ENCODE data around the gene SKIC8.

Gene SKIC8

GRCh38 chr15:78292219-78292618 lies 7.2 kb downstream of the SKIC8 start:
- DNase-seq (ENCODE audit: low read depth in 3 of 3) = no peak

GRCh38 chr15:78291698-78292097 lies 7.7 kb downstream of the SKIC8 start:
- no peak for DNase-seq (ENCODE audit: low read depth in 3 of 3)

- DNase-seq (ENCODE audit: low read depth in 3 of 3) = no peak
Observed at GRCh38 chr15:78291052-78291451, 8.4 kb downstream of the SKIC8 start.

DNA sequence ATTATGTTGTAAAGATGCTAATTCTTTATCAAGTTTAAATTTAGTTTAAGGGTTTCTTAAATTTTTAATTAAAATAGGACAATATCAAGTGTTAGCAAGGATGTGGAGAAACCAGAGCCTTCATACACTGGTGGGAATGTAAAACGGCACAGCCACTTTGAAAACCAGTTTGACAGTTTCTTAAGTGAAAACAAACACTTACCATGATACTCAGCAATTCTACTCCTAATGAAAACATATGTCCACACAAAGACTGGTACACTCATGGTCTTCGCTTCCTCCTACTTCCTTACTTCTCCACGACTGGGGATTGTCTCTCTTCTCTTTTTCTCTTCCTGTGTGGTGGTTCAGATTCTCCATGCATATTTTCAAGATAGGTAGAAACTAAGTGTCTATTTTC lies 9.2 kb downstream of the SKIC8 start:
- no peak for DNase-seq (ENCODE audit: low read depth in 3 of 3)

DNA sequence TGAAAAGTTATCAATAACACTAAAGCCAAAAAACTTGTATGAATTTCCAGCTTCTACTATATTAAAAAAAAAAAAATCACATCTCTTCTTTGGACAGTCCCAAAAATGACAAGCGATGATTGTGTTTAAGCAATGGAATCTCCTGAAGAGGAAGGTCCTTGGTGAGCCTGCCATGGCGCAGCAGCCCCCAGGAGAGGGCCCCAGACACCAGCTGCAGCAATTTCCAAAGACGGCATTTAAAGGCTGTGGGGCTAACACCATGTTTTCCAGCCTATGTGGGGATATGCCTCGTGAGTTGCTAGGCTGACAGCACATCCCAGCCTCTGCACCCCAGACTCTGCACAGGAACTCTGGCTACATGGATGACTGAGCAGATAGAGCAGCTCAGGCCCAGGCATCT lies 14.7 kb downstream of the SKIC8 start:
- no peak for DNase-seq (ENCODE audit: low read depth in 3 of 3)

DNA sequence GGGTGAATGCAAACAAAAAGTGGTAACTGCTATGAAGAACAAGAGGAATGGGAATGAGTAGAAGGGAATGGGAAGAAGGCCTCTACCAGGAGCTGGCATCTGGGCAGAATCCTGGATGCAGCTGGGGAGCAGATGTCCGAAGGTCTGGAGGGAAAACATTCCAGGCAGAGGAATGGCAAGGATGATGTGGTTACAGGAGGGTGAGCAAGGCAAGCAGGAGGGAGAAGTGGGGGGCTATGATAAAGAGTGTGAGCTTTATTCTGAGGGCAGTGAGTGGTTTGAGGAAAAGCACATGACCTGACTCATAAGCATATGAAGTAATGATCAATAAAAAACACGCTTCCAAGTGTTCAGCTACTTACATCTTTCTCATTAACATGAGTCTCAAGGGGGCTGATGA lies 17.1 kb downstream of the SKIC8 start:
- DNase-seq (ENCODE audit: low read depth in 3 of 3) = no peak

DNA sequence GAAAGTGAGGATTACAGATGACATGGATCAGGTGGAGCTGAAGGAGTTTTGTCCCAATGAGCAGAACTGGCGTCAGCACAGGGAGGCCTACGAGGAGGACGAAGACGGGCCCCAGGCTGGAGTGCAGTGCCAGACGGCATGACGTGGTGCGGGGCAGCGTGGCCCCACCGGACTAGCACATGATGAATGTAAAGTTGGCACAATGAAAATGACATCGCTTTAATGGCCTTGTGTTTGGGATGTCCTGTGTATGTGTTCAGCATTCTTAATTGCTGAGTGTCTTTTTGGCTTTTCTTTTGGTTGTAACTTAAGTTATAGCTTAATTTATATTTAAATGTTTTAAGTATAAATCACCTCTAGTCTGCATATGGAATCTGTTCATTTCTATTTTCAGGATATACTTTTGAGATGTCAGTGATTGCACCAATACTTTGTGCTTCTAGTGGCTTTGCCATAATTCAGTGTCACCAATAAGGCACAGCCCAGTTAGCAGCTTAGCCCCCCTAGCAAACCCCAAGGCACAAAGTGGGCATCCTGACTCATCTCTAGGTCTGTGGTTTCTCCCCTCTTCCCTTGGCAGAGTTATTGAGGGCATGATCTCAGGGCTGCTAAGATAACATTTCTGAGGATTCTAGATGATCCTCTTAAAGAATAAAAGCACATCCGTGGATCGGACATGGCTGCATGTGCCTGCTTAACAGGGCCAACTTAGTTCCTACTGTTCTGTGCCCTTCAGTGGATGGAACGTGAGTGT lies 18.9 kb downstream of the SKIC8 start:
- no peak for DNase-seq (ENCODE audit: low read depth in 3 of 3)

- DNase-seq (ENCODE audit: low read depth in 3 of 3) = no peak
Observed at GRCh38 chr15:78276064-78276943, 23.1 kb downstream of the SKIC8 start.

GRCh38 chr15:78274994-78275393 lies 24.4 kb downstream of the SKIC8 start:
- DNase-seq (ENCODE audit: low read depth in 3 of 3) = no peak

- DNase-seq (ENCODE audit: low read depth in 3 of 3) = no peak
Observed at GRCh38 chr15:78272776-78273175, 26.6 kb downstream of the SKIC8 start.

DNA sequence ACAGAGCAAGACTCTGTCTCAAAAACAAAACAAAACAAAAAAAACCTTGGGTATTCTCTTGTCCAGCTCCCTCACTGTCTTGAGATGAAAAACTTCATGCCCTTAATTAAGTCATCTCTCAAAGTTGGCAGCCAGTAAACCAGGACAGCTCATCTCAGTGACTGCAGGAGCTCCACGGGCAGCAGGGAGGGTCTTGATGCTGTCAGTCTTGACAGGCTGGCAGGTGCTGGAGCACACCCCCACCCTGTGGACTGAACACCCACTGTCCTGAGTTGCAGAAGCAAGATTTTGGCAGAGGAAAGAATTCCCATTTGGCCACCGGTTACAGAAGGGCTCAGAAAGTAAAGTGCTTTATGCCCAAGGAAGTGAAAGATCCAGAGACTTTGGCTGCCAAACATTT lies 27.1 kb downstream of the SKIC8 start:
- DNase-seq (ENCODE audit: low read depth in 3 of 3) = no peak

DNA sequence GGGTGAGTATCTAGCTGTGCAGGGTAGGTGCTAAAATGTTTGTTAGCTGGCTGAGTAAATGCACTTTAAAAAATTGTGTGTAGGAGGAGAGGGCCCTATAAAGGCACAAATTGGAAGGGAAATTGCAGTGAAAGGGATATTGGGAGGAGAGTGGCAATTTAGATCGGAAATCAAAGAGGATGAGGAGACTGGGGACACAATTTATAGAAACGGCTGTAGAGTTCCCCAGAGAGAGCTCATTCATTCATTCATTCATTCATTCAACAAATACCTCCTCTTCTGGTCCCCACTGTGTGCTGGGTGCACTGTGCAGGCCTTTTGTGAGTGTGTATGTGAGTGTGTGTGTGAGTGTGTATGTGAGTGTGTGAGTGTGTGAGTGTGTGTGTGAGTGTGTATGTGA lies 32.6 kb downstream of the SKIC8 start:
- no peak for DNase-seq (ENCODE audit: low read depth in 3 of 3)

DNA sequence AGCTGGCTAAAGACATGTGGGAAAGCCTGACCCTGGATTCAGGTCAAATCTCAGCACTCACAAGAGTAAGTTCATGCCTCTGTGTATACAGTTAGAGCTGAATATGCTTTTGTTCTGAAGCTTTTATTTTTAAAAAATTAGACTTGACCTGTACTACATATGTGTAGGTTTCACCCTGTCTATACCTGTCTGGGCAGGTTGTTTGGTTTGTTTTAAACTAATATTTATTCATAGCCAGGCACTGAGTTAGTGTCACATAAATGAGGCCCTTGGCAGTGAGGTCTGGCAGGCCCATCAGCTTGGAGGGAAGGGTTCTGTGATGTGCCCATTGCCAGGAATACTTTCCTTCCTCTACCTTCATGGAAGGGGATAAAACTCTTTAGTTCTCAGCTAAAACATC lies 33.2 kb downstream of the SKIC8 start:
- DNase-seq (ENCODE audit: low read depth in 3 of 3) = no peak

- no peak for DNase-seq (ENCODE audit: low read depth in 3 of 3)
Observed at GRCh38 chr15:78265752-78266224, 33.6 kb downstream of the SKIC8 start.

- no peak for DNase-seq (ENCODE audit: low read depth in 3 of 3)
Observed at GRCh38 chr15:78265137-78265460, 34.3 kb downstream of the SKIC8 start.

DNA sequence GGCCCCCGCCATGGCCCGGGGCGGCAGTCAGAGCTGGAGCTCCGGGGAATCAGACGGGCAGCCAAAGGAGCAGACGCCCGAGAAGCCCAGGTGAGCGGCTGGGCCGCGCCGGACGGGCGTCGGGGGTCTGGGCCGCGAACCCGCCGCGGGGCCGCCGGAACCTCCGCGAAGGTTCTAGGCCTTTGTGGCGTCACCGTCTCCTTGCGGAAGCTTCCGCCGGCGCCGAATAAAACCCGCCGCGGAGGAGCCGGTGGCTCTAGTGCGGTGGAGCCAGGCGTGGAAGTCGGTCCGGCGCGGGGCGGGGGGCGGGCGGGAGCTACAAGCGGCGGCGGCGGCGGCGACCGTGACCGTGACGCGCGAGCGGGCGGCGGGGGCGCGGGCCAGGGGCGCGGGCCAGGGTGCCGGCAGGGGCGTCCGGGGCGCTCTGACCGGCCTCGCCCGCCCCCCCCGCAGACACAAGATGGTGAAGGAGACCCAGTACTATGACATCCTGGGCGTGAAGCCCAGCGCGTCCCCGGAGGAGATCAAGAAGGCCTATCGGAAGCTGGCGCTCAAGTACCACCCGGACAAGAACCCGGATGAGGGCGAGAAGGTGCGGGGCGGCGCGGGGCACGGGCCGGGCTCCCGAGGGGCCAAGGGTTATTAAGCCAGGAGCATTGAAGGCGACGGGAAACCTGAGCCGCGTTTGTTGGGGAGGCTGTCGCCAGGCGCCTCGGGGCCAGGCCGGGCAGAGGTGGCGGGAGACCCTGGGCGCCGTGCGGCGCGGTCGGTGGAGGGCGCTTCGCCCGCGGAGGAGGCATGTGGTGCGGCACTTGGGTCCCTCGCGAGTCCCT lies 34.9 kb downstream of the SKIC8 start, which contains the start of gene DNAJA4:
TSS of gene DNAJA4 (plus strand) at position 259 of the 833 bp plus-strand sequence. CDS start at position 461, 202 bp downstream.
- DNase-seq (ENCODE audit: low read depth in 3 of 3) = peak; percentile 25 to 54 (median 28)

DNA sequence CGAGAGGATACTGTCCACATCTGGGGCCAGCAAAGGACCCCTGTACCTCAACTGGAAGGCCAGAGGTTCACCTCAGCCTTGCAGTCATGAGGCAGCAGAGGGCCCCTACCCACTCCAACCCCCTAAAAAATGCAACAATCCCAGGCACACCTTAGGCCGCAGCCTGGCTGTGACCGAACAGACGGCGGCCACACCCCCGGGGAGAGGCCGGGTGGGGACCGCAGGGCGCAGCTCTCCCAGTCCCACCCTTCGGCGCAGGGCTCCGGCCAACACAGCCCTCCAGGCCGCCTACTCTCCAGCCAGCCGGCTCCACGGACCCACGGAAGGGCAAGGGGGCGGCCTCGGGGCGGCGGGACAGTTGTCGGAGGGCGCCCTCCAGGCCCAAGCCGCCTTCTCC lies 35.5 kb downstream of the SKIC8 start:
- no peak for DNase-seq (ENCODE audit: low read depth in 3 of 3)

- no peak for DNase-seq (ENCODE audit: low read depth in 3 of 3)
Observed at GRCh38 chr15:78263351-78263781, 36.0 kb downstream of the SKIC8 start.

- no peak for DNase-seq (ENCODE audit: low read depth in 3 of 3)
Observed at GRCh38 chr15:78261062-78261461, 38.3 kb downstream of the SKIC8 start.

- DNase-seq (ENCODE audit: low read depth in 3 of 3) = no peak
Observed at GRCh38 chr15:78260489-78260888, 38.9 kb downstream of the SKIC8 start.

DNA sequence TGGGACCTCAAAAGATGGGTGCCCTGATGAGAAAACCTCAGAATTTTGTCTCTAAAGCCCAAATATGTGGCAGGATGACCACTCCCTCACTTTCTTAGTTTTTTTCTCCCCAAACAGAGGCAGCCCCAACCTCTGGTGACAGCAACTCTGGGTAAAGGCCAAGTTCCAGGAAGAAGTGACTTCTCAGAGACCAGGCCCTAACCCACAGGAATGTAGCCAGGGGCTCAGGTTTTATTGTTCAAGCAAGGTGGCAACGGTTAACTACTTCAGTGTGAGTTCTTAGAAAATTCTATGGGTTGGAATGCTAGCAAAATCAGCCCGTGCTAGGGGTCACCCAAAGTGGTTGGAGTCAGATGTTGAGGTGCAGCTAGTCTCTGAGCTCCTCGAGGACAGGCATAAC lies 40.2 kb downstream of the SKIC8 start:
- no peak for DNase-seq (ENCODE audit: low read depth in 3 of 3)

DNA sequence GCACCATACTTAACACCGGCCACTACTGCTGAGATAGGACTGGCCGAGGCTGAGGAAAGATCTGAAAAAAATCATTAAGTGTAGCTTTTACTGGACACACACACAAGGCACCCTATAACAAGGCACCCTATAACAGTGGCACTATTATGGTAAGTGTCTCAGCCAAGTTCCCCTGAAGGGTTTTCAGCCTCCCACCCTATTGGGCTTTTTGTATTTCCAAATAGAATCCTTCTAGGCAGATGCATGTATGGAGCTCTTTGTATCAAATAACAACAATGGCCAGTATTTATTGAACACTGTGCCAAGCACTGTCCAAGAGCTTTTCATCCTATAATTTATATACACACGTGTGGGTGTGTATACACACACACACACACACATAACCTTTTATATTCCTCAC lies 41.7 kb downstream of the SKIC8 start:
- DNase-seq (ENCODE audit: low read depth in 3 of 3) = no peak
